HG02852 (cell line): ENCODE results near the gene XXYLT1.

Experiments used
- ATAC-seq: cut with Tn5 transposase; IDR thresholded peaks from one replicate; pipeline ENCODE4 v1.9.1; 2021; ENCODE audit warnings: mild to moderate bottlenecking, moderate library complexity; ENCODE audit not compliant: unreplicated experiment

Gene XXYLT1

GRCh38 chr3:195154793-195155535 is 116.0 kb downstream of the XXYLT1 start:
- ATAC-seq: peak; percentile 54

GRCh38 chr3:195154111-195154791 is 116.7 kb downstream of the XXYLT1 start:
- ATAC-seq: no peak

- no peak for ATAC-seq
These were observed 117.3 kb downstream of the XXYLT1 start for GRCh38 chr3:195153653-195154052.

GRCh38 chr3:195153130-195153529 is 117.8 kb downstream of the XXYLT1 start:
- ATAC-seq: no peak

GRCh38 chr3:195151866-195152541 is 119.0 kb downstream of the XXYLT1 start:
- ATAC-seq: no peak

GRCh38 chr3:195151402-195151801 is 119.6 kb downstream of the XXYLT1 start:
- ATAC-seq: no peak

GRCh38 chr3:195150181-195151118 is 120.5 kb downstream of the XXYLT1 start:
- peak; percentile 25 for ATAC-seq

- no peak for ATAC-seq
These were observed 121.5 kb downstream of the XXYLT1 start for GRCh38 chr3:195149292-195150030.

GRCh38 chr3:195148549-195148948 is 122.4 kb downstream of the XXYLT1 start:
- no peak for ATAC-seq

GRCh38 chr3:195147649-195148080 is 123.3 kb downstream of the XXYLT1 start:
- ATAC-seq: peak; percentile 89

GRCh38 chr3:195146131-195146530 is 124.8 kb downstream of the XXYLT1 start:
- ATAC-seq: no peak

GRCh38 chr3:195145579-195145978 is 125.4 kb downstream of the XXYLT1 start:
- ATAC-seq: no peak

- no peak for ATAC-seq
These were observed 127.7 kb downstream of the XXYLT1 start for GRCh38 chr3:195143221-195143620.

GRCh38 chr3:195142519-195142918 is 128.4 kb downstream of the XXYLT1 start:
- ATAC-seq: no peak

GRCh38 chr3:195140816-195141793 is 129.9 kb downstream of the XXYLT1 start:
- ATAC-seq: no peak

GRCh38 chr3:195140410-195140809 is 130.5 kb downstream of the XXYLT1 start:
- ATAC-seq: no peak

- no peak for ATAC-seq
These were observed 131.1 kb downstream of the XXYLT1 start for GRCh38 chr3:195139876-195140240.

GRCh38 chr3:195139091-195139875 is 131.7 kb downstream of the XXYLT1 start:
- peak; percentile 83 for ATAC-seq
